Astrocyte (in vitro differentiated cells and primary cell): ENCODE results near the gene POLR1E.

Source experiments
- CTCF ChIP-seq: IDR thresholded peaks from 2 replicates; pipeline ENCODE4 v1.5.1; 2011; ENCODE audit warnings: low read depth, mild to moderate bottlenecking, inconsistent platforms, low read length, moderate library complexity; ENCODE audit not compliant: insufficient read depth
- EZH2 ChIP-seq: IDR thresholded peaks from 2 replicates; pipeline ENCODE4 v1.6.1; 2012; ENCODE audit warnings: mild to moderate bottlenecking, low read length, inconsistent platforms; ENCODE audit not compliant: insufficient read depth

- no peak for TF ChIP-seq EZH2
- no peak for TF ChIP-seq CTCF
Observed at GRCh38 chr9:37476930-37477329, 8.8 kb upstream of the POLR1E start.
